Skeletal muscle cell (primary cell): ENCODE data around the gene SH2D3A.
"Not testable (repeated sequence)": the region's sequence is repeated elsewhere in the genome, so short reads cannot be mapped to it uniquely, and the experiment has no call there.

Experiments
- DNase-seq: peaks from one replicate; pipeline ENCODE4 v3.0.0-alpha.2; 2010; ENCODE audit warnings: low read depth
- H3K4me3 ChIP-seq: 2 replicates; pipeline ENCODE4 v1.5.1; 2011; ENCODE audit warnings: low read depth, mild to moderate bottlenecking, control low read depth, low read length, moderate library complexity

The SH2D3A gene

DNA sequence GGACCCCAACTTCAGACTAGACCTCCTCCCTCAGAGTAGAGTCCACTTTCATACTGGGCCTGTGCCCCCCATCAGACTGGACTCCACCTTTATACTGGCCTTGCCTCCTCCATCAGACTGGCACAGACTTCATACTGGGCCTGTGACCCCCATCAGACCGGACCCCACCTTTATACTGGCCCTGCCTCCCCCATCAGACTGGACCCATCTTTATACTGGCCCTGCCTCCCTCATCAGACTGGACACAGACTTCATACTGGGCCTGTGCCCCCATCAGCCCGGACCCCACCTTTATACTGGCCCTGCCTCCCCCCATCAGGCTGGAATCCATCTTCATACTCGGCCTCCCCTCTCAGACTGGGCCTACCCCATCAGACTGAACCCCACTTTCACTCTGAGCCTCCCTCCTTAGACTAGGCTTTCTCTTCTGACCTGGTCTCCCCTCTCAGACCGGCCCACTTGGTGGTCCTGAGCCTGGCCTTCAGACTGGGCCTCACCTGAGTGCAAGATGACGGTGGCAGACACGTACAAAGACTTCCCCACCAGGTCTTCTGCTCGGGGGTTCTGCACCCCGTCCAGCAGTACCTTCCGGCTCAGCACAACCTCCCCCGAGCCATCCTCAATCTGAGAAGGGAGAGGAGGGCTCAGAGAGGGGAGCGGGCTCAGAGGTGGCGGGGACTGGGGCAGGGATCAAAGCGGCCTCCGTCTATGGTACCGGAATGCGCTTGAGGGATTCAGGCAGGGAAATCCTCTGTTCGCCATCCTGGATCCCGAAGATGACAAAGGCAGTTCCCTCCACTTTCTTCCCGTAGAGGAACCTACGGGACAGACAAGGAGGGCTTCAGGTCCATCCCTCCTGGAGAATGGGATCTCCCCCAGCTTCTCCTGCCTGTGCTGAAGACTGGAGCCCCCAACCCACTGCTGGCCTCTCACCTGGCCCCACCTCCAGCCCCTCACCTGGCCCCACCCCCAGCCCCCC, 54.3 kb downstream of the SH2D3A start:
- no peak overlapping the region for H3K4me3 ChIP-seq
- DNase-seq, result no peak

DNA sequence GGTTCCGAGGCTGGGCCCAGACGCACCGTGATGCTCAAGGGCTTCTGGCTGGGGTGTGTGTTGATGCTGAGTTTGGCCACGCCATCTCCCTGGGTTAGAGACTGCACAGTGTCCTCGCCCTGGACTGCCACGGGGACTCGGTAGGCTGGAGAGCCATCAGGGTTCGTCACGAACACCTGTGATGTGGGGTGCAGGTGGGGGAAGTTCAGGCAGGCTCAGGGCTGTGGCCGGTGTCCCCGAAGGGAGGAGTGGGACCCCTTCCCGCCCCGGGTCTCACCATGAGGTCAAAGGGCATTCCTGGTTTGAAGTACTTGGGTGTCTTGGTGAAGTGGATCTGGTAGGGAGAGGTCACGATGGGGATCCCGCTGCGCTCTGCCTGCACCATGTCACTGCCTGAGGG, 55.0 kb downstream of the SH2D3A start:
- DNase-seq, result no peak
- no peak overlapping the region for H3K4me3 ChIP-seq

DNA sequence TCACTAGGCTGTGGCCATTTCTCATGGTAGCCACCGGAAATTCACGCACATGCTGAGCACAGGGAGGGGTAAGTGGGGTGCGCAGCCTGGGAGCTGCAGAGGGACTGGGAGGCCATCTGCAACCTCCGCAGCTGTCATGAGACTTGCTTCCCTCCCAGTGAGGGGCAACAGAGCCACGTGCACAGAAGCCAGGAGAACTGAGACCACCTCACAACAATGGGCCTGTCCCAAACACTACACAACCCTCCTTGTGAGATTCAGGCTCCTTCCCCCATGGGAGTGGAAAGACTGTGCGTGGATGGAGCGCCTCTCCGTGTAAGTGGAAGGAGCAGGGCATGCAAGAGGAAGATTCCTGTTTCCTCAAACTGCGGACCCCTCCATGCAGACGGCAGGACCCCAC, 55.6 kb downstream of the SH2D3A start:
- DNase-seq, result no peak

DNA sequence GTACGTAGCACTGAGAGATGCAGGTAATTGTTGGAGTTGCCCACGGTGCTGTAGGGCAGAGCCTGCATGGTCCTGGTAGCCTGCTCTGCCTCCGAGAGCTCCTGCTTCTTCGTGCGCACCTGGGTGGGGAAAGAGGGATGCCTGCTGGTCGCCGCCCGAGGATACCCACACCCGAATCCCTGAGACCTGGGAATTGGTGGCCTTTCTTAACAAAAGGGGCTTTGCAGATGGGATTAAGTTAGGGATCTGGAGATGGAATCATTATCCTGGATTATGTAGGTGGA, 56.2 kb downstream of the SH2D3A start:
- no peak overlapping the region for H3K4me3 ChIP-seq
- DNase-seq, result no peak

More for the DNA sequence above, 55.6 kb downstream of the SH2D3A start:
- no peak overlapping the region for H3K4me3 ChIP-seq

DNA sequence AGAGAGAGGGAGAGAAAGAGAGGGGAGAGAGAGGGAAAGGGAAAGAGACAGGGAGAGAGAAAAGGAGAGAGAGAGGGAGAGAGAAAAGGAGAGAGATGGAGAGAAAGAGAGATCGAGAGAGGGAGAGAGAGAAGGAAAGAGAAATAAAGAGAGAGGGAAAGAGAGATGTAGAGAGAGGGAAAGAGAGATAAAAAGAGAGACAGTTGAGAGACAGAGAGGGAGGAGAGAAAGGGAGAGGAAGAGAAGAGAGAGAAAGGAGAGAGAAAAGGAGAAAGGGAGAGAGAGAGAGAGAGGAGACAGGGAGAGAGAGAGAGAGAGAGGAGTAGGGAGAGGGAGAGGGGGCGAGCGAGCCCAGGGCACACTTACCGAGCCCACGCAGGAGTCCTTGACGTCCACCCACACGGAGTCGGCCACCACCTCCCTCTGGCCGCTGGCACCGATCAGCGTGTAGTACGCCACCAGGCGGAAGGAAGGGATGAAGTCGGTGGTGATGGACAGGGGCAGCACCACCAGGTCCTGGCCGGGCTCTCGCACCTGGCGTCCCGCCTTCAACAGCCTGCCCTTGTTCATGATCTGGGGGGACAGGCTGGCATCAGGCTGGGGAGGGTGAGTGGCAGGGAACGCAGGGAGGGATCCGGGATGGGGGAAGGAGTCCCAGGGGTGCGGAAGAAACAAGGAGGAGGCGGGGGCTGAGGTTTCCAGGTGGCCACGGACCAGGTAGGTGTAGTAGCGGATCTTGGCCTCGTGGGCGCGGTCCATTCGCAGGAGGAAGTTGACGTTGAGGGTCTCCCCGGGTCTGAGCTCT, 56.8 kb downstream of the SH2D3A start:
- H3K4me3 ChIP-seq, result no peak overlapping the region
- DNase-seq, result no peak

DNA sequence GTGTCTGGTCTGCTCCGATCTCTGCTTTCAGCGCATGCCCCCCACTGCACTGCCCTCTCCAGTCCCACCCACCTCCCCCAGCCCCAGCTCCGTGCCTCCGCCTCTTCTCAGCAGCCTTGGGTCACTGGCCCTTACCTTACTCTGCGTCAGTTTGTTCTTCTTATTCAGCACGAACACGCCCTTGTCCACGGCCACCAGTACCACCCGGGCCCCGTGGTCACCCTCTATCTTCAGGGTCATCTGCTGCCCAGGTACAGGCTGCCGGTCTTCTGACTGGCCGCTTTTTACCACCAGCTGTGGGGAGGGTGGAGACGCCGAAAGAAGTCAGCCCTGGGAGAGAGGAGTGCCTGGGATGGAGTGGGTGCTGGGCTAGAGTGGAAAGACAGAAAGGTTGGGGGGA, 57.7 kb downstream of the SH2D3A start:
- no peak for DNase-seq
- H3K4me3 ChIP-seq, result no peak overlapping the region

DNA sequence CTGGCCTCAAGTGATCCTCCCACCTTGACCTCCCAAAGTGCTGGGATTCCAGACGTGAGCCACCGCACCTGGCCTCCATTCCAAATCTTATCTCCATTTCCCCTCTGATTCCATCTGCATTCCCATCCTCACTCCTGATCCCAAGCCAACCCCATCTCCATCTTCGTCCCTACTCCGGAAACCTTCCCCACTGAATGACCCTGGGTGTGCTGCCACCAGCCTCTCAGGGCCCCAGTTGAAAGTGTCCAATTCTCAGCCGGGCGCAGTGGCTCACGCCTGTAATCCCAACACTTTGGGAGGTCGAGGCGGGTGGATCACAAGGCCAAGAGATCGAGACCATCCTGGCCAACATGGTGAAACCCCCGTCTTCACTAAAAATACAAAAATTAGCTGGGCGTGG, 58.3 kb downstream of the SH2D3A start:
- H3K4me3 ChIP-seq, DNase-seq: not testable (repeated sequence)

DNA sequence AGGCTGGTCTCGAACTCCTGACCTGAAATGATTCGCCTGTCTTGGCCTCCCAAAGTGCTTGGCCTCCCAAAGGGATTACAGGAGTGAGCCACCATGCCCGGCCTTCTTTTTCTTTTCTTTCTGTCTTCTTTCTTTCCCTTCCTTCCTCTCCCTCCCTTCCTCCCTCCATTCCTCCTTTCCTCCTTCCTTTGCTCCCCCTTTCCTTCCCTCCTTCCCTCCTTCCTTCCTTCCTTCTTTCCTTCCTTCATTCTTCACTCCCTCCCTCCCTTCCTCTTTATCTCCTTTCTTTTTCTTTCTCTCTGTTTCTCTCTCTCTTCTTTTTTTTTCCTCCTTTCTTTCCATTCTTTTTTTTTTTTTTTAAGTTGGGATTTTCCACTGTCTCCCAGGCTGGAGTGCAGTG, 58.9 kb downstream of the SH2D3A start:
- no peak for DNase-seq
- no peak overlapping the region for H3K4me3 ChIP-seq

DNA sequence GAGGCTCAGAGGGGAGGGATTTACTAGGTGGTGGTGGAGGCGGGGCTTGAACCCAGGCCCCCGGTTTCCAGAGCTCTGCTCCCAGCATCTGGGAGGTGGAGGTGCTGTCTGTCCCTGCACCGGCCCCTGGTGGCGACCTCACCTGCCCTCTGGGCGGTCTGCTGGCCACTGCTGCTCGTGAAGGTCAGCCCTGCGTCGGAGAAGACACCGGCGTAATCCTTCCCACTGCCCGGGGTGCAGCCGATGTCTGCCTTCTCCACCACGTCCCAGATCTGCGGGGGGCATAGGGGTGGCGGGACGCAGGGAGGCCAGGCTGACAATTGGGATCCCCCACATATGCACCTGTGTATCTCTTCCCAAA, 59.6 kb downstream of the SH2D3A start:
- DNase-seq, result no peak
- no peak overlapping the region for H3K4me3 ChIP-seq

DNA sequence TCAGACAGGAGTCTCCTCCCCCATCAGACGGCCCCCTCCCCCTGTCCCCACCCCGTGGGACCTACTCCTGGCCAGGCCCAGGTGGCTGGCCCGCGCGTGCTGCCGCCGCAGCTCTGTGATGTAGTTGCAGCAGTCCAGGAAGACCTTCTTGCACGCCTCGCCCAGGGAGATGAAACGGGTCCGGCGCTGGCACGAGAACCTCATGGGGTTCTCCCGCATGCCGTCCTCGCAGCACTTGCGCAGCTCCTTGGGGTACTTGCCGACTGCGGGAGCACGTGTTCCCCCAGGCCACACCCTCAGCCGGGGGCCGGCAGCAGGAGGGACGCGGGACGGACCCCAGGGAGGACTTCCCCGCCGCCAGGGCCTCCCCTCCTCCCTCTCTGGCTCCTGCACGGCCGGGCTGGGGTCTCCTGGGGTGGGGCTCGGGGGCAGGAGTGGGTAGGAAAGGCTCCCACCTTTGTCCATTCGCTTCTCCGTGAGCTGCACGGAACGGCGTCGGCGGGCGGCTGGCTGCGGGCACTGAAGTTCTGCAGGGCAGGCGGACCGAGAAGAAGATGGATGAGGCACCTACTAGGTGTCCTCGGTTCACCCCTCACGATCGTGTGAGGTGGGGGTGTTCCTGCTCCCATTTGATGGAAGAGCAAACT, 60.1 kb downstream of the SH2D3A start:
- no peak for DNase-seq
- no peak overlapping the region for H3K4me3 ChIP-seq

DNA sequence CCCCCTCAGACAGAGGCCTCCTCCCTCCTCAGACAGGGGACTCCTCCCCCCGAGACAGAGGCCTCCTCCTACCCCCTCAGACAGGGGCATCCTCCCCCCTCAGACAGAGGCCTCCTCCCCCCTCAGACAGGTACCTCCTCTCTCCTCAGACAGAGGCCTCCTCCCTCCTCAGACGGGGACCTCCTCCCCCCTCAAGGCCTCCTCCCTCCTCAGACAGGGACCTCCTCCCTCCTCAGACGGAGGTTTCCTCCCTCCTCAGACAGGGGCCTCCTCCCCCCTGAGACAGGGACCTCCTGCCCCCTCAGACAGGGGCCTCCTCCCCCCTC, 60.6 kb downstream of the SH2D3A start:
- no peak overlapping the region for H3K4me3 ChIP-seq
- DNase-seq, result no peak

DNA sequence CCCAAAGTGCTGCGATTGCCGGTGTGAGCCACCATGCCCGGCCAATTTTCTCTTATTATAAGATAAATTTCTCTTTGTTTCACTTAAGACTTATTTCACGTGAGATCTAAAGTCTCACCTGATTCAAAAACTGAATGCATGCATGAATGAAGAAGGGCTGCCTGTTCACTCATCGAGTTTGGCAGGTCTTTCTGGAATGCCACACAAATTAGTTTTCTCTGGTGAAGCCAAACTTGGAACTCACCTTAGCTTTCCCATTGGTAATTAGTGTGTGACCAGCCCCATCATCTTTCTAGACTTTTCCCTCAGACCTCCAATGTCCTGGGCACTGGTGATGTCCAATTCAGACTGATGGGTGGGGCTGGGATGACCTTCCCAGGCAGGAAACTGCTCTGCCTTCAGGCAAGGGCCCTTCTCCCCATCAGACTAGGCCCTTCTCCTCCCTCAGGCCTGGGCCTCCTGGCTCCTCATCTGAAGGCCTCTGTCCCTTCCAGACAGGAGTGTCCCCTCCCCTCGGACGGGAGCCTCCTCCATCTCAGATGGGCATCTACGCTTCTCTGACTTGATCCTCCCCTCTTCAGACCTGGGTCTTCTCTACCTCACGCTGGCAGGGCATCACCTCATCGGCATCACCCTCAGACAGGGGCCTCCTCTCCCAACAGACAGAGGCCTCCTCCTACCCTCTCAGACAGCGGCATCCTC, 61.2 kb downstream of the SH2D3A start:
- DNase-seq, result no peak
- no peak overlapping the region for H3K4me3 ChIP-seq
